Epithelial cell of proximal tubule (primary cell): ENCODE data around the gene LSAMP. TPM values are rescaled to one million over a fixed set of nuclear protein-coding genes. Genes with fewer than 3 reads are reported as not detected.
A peak's percentile ranks its signal among the peaks of the same experiment; 100 is the strongest.

Source experiments
- DNase-seq: peaks from one replicate; pipeline ENCODE4 v3.0.0-alpha.2; 2011; ENCODE audit warnings: low read depth
- H3K4me3 ChIP-seq: 2 replicates; pipeline ENCODE4 v1.5.1; 2011; ENCODE audit warnings: low read depth, mild to moderate bottlenecking, low read length
- CTCF ChIP-seq: conservative IDR thresholded peaks from 2 replicates; pipeline ENCODE4 v1.5.1; 2012; ENCODE audit warnings: low read depth, mild to moderate bottlenecking, low read length
- total RNA-seq: library from RNA; depleted of rRNA; stranded (reverse); fragments of >200 nt; gene quantifications from 2 replicates; pipeline ENCODE4 v1.2.3, GENCODE V29; 2015

LSAMP gene
- total RNA-seq, 1 donor from 2014 or later: 5.1 TPM

GRCh38 chr3:115930168-115930567 is 515.1 kb downstream of the LSAMP start:
- TF ChIP-seq CTCF: no peak
- no peak for DNase-seq
- H3K4me3 ChIP-seq: no peak overlapping the region

GRCh38 chr3:115928376-115928775 is 516.9 kb downstream of the LSAMP start:
- no peak for DNase-seq
- no peak overlapping the region for H3K4me3 ChIP-seq
- no peak for TF ChIP-seq CTCF

- TF ChIP-seq CTCF: no peak
- no peak for DNase-seq
- no peak overlapping the region for H3K4me3 ChIP-seq
Observed at GRCh38 chr3:115927197-115927596, 518.1 kb downstream of the LSAMP start.

GRCh38 chr3:115922681-115923347 is 522.5 kb downstream of the LSAMP start:
- no peak overlapping the region for H3K4me3 ChIP-seq
- no peak for DNase-seq
- TF ChIP-seq CTCF: peak; percentile 77

- no peak overlapping the region for H3K4me3 ChIP-seq
- DNase-seq: no peak
- no peak for TF ChIP-seq CTCF
Observed at GRCh38 chr3:115921711-115922110, 523.6 kb downstream of the LSAMP start.

DNA sequence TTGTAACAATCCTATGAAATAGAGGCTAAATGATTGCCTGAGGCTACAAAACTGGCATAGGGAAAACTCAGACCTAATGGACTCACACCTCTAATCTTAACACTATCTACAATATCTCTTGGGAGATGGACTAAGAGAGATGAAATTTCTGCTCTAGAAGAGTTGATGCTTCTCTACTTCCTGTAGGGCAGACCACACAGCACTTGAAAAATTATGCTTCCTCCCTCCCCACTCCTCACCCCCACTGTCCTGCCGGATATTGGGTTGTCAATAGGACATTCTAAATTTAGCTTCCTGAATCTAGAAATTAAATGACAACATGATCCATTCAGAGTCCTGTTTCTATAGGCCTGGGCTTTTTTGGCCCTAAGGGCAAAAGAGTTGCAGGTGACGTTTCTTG is 526.4 kb downstream of the LSAMP start:
- H3K4me3 ChIP-seq: no peak overlapping the region
- DNase-seq: no peak
- TF ChIP-seq CTCF: no peak

DNA sequence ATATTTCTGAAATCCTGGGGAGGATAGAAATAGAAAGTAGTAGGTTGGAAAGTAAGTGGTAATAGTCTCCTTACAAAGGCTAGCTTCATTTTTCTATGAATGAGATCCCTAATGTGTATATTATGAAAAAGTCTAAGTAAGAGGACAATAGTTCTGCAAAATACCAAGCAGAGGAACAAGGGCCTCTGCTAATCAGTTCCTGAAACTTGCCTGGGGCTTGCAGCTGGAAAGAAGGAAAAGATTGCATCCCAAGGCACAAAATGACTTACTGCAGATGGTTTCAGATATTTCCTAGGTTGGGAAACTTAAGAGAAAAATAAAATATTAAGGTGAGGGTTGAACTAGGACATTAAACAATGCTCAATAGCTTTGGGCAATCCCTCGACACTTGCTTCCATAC is 528.4 kb downstream of the LSAMP start:
- no peak overlapping the region for H3K4me3 ChIP-seq
- DNase-seq: no peak
- no peak for TF ChIP-seq CTCF
